Trophoblast cell (in vitro differentiated cells and primary cell): ENCODE data around the gene BAHD1.

Source experiments
- DNase-seq, 2 donors: peaks; one replicate each; pipeline ENCODE4 v3.0.0-alpha.2; 2016
- H2AFZ ChIP-seq: 2 replicates; pipeline ENCODE4 v1.6.1; 2013; ENCODE audit warnings: low read length, moderate library complexity, mild to moderate bottlenecking; ENCODE audit not compliant: insufficient read depth, poor library complexity
- H2AK5ac ChIP-seq: 2 replicates; pipeline ENCODE4 v1.6.1; 2013; ENCODE audit warnings: mild to moderate bottlenecking, low read length
- H2BK120ac ChIP-seq: 2 replicates; pipeline ENCODE4 v1.6.1; 2013; ENCODE audit warnings: low read length, mild to moderate bottlenecking, moderate library complexity; ENCODE audit not compliant: insufficient read depth, poor library complexity
- H2BK12ac ChIP-seq: 2 replicates; pipeline ENCODE4 v1.6.1; 2013; ENCODE audit warnings: mild to moderate bottlenecking, low read length, moderate library complexity
- H2BK5ac ChIP-seq: 2 replicates; pipeline ENCODE4 v1.6.1; 2013; ENCODE audit warnings: low read length, low read depth, moderate library complexity, mild to moderate bottlenecking; ENCODE audit not compliant: poor library complexity
- H3K14ac ChIP-seq: 2 replicates; pipeline ENCODE4 v1.6.1; 2013; ENCODE audit warnings: mild to moderate bottlenecking, low read length
- H3K18ac ChIP-seq: 2 replicates; pipeline ENCODE4 v1.6.1; 2013; ENCODE audit warnings: mild to moderate bottlenecking, low read length
- H3K23ac ChIP-seq: 2 replicates; pipeline ENCODE4 v1.6.1; 2013; ENCODE audit warnings: low read length
- H3K27ac ChIP-seq: 2 replicates; pipeline ENCODE4 v1.5.1; 2013; ENCODE audit warnings: low read depth, mild to moderate bottlenecking, inconsistent platforms, low read length, moderate library complexity
- H3K27me3 ChIP-seq: 2 replicates; pipeline ENCODE4 v1.6.1; 2013; ENCODE audit warnings: inconsistent platforms, mild to moderate bottlenecking, low read length, moderate library complexity; ENCODE audit not compliant: insufficient read depth
- H3K36me3 ChIP-seq, 2 experiments: 1 replicate in 1 of 2; 2 replicates in 1 of 2; pipeline ENCODE4 v1.6.1; 2013; ENCODE audit warnings: low read length in 2 of 2, mild to moderate bottlenecking in 2 of 2, moderate library complexity in 1 of 2; ENCODE audit not compliant: insufficient read depth in 2 of 2, control insufficient read depth in 1 of 2
- H3K4ac ChIP-seq: 2 replicates; pipeline ENCODE4 v1.6.1; 2013; ENCODE audit warnings: low read depth, mild to moderate bottlenecking, low read length, moderate library complexity
- H3K4me1 ChIP-seq, 2 experiments: 1 replicate in 1 of 2; 2 replicates in 1 of 2; pipeline ENCODE4 v1.6.1; 2013; ENCODE audit warnings: low read length in 2 of 2, mild to moderate bottlenecking in 2 of 2, moderate library complexity in 1 of 2; ENCODE audit not compliant: insufficient read depth in 2 of 2, control insufficient read depth in 1 of 2
- H3K4me2 ChIP-seq: 2 replicates; pipeline ENCODE4 v1.6.1; 2013; ENCODE audit warnings: inconsistent platforms, mild to moderate bottlenecking, low read length, moderate library complexity
- H3K4me3 ChIP-seq: 2 replicates; pipeline ENCODE4 v1.5.1; 2013; ENCODE audit warnings: mild to moderate bottlenecking, low read depth, low read length, inconsistent platforms
- H3K79me1 ChIP-seq: one replicate; pipeline ENCODE4 v1.6.1; 2013; ENCODE audit warnings: low read length
- H3K79me2 ChIP-seq: 2 replicates; pipeline ENCODE4 v1.6.1; 2013; ENCODE audit warnings: low read length, mild to moderate bottlenecking; ENCODE audit not compliant: control insufficient read depth, insufficient read depth, poor library complexity
- H3K9ac ChIP-seq: 2 replicates; pipeline ENCODE4 v1.6.1; 2013; ENCODE audit warnings: mild to moderate bottlenecking, low read length
- H3K9me3 ChIP-seq: 2 replicates; pipeline ENCODE4 v1.6.1; 2013; ENCODE audit warnings: low read depth, mild to moderate bottlenecking, control low read depth, inconsistent platforms, low read length; ENCODE audit not compliant: insufficient read depth
- H4K12ac ChIP-seq: 2 replicates; pipeline ENCODE4 v1.6.1; 2013; ENCODE audit warnings: low read depth, mild to moderate bottlenecking, low read length, moderate library complexity
- H4K8ac ChIP-seq: 2 replicates; pipeline ENCODE4 v1.6.1; 2013; ENCODE audit warnings: low read depth, mild to moderate bottlenecking, low read length, moderate library complexity
- H4K91ac ChIP-seq: one replicate; pipeline ENCODE4 v1.6.1; 2013; ENCODE audit warnings: low read depth, mild to moderate bottlenecking, low read length, moderate library complexity
- WGBS: extraction: QIAGEN DNeasy Blood & Tissue Kit; methylation state at CpG from one replicate; pipeline ENCODE4 v1.1.7; 2013; ENCODE audit warnings: missing lambda C conversion rate; ENCODE audit not compliant: insufficient read length, insufficient coverage; ENCODE audit errors: extremely low coverage; 5-methylcytosine and 5-hydroxymethylcytosine counted together

Gene BAHD1

DNA sequence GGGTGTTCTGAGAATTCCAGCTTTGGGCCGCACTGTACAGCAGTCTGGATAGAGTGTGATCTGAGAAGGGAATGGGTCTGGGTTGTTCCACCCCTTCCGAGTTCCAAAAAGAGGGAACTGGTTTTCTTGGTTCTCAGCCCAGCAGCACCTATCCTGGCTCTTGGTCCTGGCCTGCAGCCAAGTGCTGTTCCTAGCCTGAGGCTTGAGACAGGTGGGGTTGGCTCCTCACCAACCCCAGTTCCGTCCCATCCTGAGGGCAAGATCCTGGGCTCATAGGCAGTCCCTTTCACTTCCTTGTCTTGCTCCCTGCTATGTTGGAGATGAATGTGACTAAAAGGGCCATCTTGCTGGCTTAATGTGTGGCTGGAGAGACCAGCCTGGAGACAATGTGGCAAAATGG lies 20.0 kb upstream of the BAHD1 start:
- Histone ChIP-seq H3K4me2 (no peak overlapping the region), H3K27ac (no peak overlapping the region), H2BK12ac (no peak overlapping the region), H4K8ac (no peak overlapping the region), H3K14ac (no peak overlapping the region), H4K12ac (no peak overlapping the region), H3K9me3 (no peaks in the 10 kb centered on the region), H3K4ac (no peak overlapping the region), H4K91ac (no peak overlapping the region), H3K79me1 (no peaks in the 10 kb centered on the region), H2BK120ac (no peak overlapping the region), H2AFZ (no peak overlapping the region), H3K27me3 (no peaks in the 10 kb centered on the region), H2AK5ac (no peak overlapping the region), H3K4me1 (peaks cover 3% of the 10 kb centered on the region in 2 experiments), H3K18ac (no peak overlapping the region), H2BK5ac (no peak overlapping the region), H3K9ac (no peak overlapping the region), H3K36me3 (peaks cover 9 to 17% of the 10 kb centered on the region in 2 experiments), H3K23ac (no peak overlapping the region), H3K79me2 (no peaks in the 10 kb centered on the region), H3K4me3 (no peak overlapping the region)
- no CpG with 5 or more reads among the region's 3 CpGs for WGBS
- no peak for DNase-seq

DNA sequence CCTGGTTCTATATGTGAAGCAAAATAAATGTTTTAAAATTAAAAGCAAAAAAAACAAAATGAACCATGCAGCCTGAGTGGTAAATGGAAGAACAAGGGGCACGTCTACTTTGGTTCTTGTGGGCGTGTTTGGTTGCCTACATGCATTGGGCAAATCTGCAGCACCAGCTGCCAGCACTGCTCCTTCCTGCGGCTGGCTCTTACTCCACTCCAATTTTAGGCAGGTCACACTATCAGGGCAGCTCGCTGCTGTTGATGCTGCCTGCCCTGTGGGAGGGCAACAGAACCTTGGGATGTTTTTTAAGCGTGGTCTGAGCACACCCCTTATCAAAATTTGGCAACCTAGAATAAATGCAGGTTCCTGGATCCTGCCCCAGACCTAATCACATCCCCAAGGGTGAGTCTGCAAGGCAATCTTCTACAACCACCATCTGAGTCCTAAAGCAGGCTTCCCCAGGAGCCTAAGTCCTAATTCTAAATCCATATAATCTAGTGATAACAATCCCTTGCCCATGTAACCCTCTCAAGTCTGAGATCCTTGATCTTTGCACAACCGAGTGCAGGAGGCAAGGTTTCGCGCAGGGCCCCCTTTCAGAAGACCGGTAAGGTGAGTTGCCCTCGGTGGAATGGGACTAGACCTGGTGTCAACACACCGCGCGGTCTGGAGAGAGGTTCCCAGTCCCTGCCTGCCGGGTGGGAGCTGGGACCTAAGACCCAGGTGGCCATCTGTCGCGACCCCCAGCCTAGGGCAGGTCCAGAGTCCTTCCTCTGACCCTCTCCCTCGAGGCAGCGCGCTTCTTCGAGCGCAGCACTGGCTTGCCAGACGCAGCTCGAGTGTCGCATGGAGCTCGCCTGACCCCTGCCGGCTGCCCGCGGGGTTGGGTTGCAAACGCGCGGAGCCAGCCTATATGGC lies 19.3 kb upstream of the BAHD1 start:
- peak overlapping the region; percentile 34 for H3K4me3 ChIP-seq
- no peaks in the 10 kb centered on the region for H3K79me1 ChIP-seq
- DNase-seq = peak; percentile 71 to 90
- no peak overlapping the region for H3K18ac ChIP-seq
- H3K9ac ChIP-seq = peak overlapping the region; percentile 74
- no CpG with 5 or more reads among the region's 31 CpGs for WGBS
- peaks cover 3% of the 10 kb centered on the region in 2 experiments for H3K4me1 ChIP-seq
- no peak overlapping the region for H4K8ac ChIP-seq
- no peak overlapping the region for H2BK5ac ChIP-seq
- H3K23ac ChIP-seq = no peak overlapping the region
- H3K27me3 ChIP-seq = no peaks in the 10 kb centered on the region
- H3K9me3 ChIP-seq = no peaks in the 10 kb centered on the region
- no peak overlapping the region for H2BK12ac ChIP-seq
- no peak overlapping the region for H2AK5ac ChIP-seq
- H3K4ac ChIP-seq = no peak overlapping the region
- H3K36me3 ChIP-seq = peaks cover 4 to 11% of the 10 kb centered on the region in 2 experiments
- no peak overlapping the region for H3K27ac ChIP-seq
- H3K14ac ChIP-seq = no peak overlapping the region
- no peak overlapping the region for H4K12ac ChIP-seq
- H2AFZ ChIP-seq = peak overlapping the region; percentile 47
- H3K4me2 ChIP-seq = peak overlapping the region; percentile 80
- H4K91ac ChIP-seq = no peak overlapping the region
- H2BK120ac ChIP-seq = no peak overlapping the region
- H3K79me2 ChIP-seq = no peaks in the 10 kb centered on the region

DNA sequence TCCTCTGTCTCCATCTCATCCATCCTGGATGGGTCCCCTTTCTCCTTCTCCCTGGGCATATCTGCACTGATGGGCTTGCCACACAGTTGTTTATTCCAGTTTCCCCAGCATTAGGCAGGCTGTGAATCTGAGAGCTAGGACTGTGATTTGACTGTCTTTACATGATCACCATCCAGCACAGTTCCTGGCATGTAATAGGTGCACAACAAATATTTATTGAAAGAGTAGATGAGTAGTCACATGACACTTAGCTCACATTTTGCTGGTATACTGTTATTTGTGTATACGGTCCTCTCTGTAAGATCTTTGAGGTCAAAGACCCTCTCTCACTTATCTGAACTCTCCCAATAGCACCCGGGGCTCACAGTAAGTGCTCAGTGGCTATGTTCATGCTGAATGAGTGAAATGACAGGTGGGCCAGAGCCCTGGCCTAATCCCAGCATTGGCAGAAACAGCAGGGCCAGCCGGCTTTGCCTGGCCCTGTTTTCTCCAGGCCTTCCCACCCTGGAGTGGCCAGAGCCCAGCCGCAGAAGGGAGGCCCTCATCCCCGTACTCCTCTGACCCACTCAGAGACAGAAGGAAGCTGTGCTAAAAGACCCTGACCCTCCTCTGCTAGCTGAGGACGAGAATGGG lies 16.2 kb upstream of the BAHD1 start:
- H4K12ac ChIP-seq = no peak overlapping the region

DNA sequence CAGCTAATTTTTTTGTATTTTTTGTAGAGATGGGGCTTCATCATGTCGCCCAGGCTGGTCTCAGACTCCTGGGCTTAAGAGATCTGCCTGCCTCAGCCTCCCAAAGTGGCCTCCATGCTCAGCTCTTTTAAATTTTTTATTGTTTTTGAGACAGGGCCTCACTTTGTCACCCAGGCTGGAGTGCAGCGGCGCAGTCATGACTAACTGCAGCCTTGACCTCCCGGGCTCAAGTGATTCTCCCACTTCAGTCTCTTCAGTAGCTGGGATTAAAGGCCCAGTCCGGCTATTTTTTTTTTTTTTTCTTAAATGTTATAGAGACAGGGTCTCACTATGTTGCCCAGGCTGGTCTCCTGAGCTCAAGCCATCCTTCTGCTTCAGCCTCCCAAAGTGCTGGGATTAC lies 15.1 kb upstream of the BAHD1 start:
- no peak overlapping the region for H2AK5ac ChIP-seq
- no CpG with 5 or more reads among the region's 5 CpGs for WGBS

More for the DNA sequence above, 16.2 kb upstream of the BAHD1 start:
- Histone ChIP-seq H3K9me3 (no peaks in the 10 kb centered on the region), H2BK12ac (no peak overlapping the region), H2AK5ac (no peak overlapping the region), H4K8ac (no peak overlapping the region), H3K79me2 (no peaks in the 10 kb centered on the region), H3K14ac (no peak overlapping the region), H3K23ac (peak overlapping the region; percentile 7), H2BK120ac (no peak overlapping the region), H3K36me3 (no peaks in the 10 kb centered on the region), H3K4me2 (no peak overlapping the region), H3K27ac (no peak overlapping the region), H3K4me3 (no peak overlapping the region), H3K9ac (no peak overlapping the region), H4K91ac (no peak overlapping the region), H3K4ac (no peak overlapping the region), H3K4me1 (peaks cover 3% of the 10 kb centered on the region in 2 experiments), H3K18ac (no peak overlapping the region), H3K27me3 (no peaks in the 10 kb centered on the region), H2AFZ (no peak overlapping the region), H2BK5ac (no peak overlapping the region), H3K79me1 (no peaks in the 10 kb centered on the region)
- no CpG with 5 or more reads among the region's 6 CpGs for WGBS
- DNase-seq = no peak

More for the DNA sequence above, 15.1 kb upstream of the BAHD1 start:
- no peaks in the 10 kb centered on the region for H3K79me1 ChIP-seq
- no peak overlapping the region for H3K27ac ChIP-seq
- no peak overlapping the region for H3K9ac ChIP-seq
- H3K4me1 ChIP-seq = peaks cover 3% of the 10 kb centered on the region in 2 experiments
- DNase-seq = no peak
- H3K27me3 ChIP-seq = no peaks in the 10 kb centered on the region
- H2BK120ac ChIP-seq = no peak overlapping the region
- H2BK12ac ChIP-seq = no peak overlapping the region
- no peak overlapping the region for H3K4me3 ChIP-seq
- H3K9me3 ChIP-seq = no peaks in the 10 kb centered on the region
- H4K12ac ChIP-seq = no peak overlapping the region
- no peak overlapping the region for H3K18ac ChIP-seq
- H3K36me3 ChIP-seq = no peaks in the 10 kb centered on the region
- no peak overlapping the region for H3K14ac ChIP-seq
- no peak overlapping the region for H2BK5ac ChIP-seq
- no peak overlapping the region for H3K4ac ChIP-seq
- no peak overlapping the region for H4K8ac ChIP-seq
- H4K91ac ChIP-seq = no peak overlapping the region
- H3K23ac ChIP-seq = no peak overlapping the region
- H2AFZ ChIP-seq = no peak overlapping the region
- no peaks in the 10 kb centered on the region for H3K79me2 ChIP-seq
- no peak overlapping the region for H3K4me2 ChIP-seq
